Esophagus muscularis mucosa (tissue), 4 donors: ENCODE data around the gene LUZP1.

Source experiments
- CTCF ChIP-seq, 3 experiments: fragments of 200-600 bp in 2 of 3; fragments of 450-650 bp in 1 of 3; sonication (generic) in 2 of 3; IDR thresholded peaks; one replicate each; pipeline ENCODE4 v1.5.1; 2017 to 2019; ENCODE audit warnings: antibody characterized with exemption in 3 of 3, mild to moderate bottlenecking in 2 of 3, moderate library complexity in 1 of 3
- EP300 ChIP-seq: sonication (generic); formaldehyde crosslinking; IDR thresholded peaks from one replicate; pipeline ENCODE4 v1.6.1; 2017; ENCODE audit warnings: antibody characterized with exemption
- POLR2A ChIP-seq: fragments of 450-650 bp; IDR thresholded peaks from one replicate; pipeline ENCODE4 v1.6.1; 2017; ENCODE audit warnings: antibody characterized with exemption, moderate library complexity, mild to moderate bottlenecking, low read depth
- POLR2AphosphoS5 ChIP-seq, 2 donors: sonication (generic); formaldehyde crosslinking; IDR thresholded peaks; one replicate each; pipeline ENCODE4 v1.6.1; 2017; ENCODE audit warnings: antibody characterized with exemption in 2 of 2

- TF ChIP-seq POLR2AphosphoS5 (IDR thresholded peaks at IDR 0.05) (no peak), CTCF (IDR thresholded peaks at IDR 0.05) (no peak), POLR2A (no peak), EP300 (no peak)
Observed at GRCh38 chr1:23174426-23175110, 5.9 kb upstream of the LUZP1 start.
